ENCODE data around the gene RARG.
A peak's percentile ranks its signal among the peaks of the same experiment; 100 is the strongest.
"Not testable (repeated sequence)": the region's sequence is repeated elsewhere in the genome, so short reads cannot be mapped to it uniquely, and the experiment has no call there.

Gene RARG

GRCh38 chr12:53187145-53187899 is 44.7 kb downstream of the RARG start:
- no peak for DNase-seq

- DNase-seq = no peak
Measured at GRCh38 chr12:53186745-53187144, 45.3 kb downstream of the RARG start.

GRCh38 chr12:53185582-53186153 is 46.3 kb downstream of the RARG start:
- no peak for DNase-seq

GRCh38 chr12:53184828-53185227 is 47.2 kb downstream of the RARG start:
- DNase-seq = no peak

GRCh38 chr12:53182903-53183302 is 49.1 kb downstream of the RARG start:
- no peak for DNase-seq

GRCh38 chr12:53181935-53182334 is 50.1 kb downstream of the RARG start:
- DNase-seq = peak; percentile 27

- peak; percentile 91 for DNase-seq
Measured at GRCh38 chr12:53180931-53181645, 50.9 kb downstream of the RARG start.

GRCh38 chr12:53180220-53180930 is 51.6 kb downstream of the RARG start, which contains the start of the genes CSAD and ZNF740:
TSS of gene CSAD (minus strand) at chr12:53180925. CDS start at chr12:53173470, 7,455 bp downstream.
TSS of gene ZNF740 (plus strand) at chr12:53180722. CDS start at chr12:53181984, 1,262 bp downstream.
- peak; percentile 99 for DNase-seq

- no peak for DNase-seq
Measured at GRCh38 chr12:53179687-53180219, 52.3 kb downstream of the RARG start.

GRCh38 chr12:53178803-53179202 is 53.2 kb downstream of the RARG start:
- DNase-seq = not testable (repeated sequence)

GRCh38 chr12:53177447-53177846 is 54.6 kb downstream of the RARG start:
- DNase-seq = not testable (repeated sequence)

- no peak for DNase-seq
Measured at GRCh38 chr12:53176750-53177149, 55.3 kb downstream of the RARG start.

- no peak for DNase-seq
Measured at GRCh38 chr12:53174881-53175491, 57.0 kb downstream of the RARG start.

- no peak for DNase-seq
Measured at GRCh38 chr12:53173085-53173715, 58.8 kb downstream of the RARG start.

- DNase-seq = no peak
Measured at GRCh38 chr12:53172352-53172751, 59.7 kb downstream of the RARG start.

- no peak for DNase-seq
Measured at GRCh38 chr12:53171725-53172329, 60.2 kb downstream of the RARG start.

- no peak for DNase-seq
Measured at GRCh38 chr12:53170876-53171724, 60.9 kb downstream of the RARG start.

GRCh38 chr12:53170215-53170614 is 61.8 kb downstream of the RARG start:
- no peak for DNase-seq

- no peak for DNase-seq
Measured at GRCh38 chr12:53169644-53170043, 62.4 kb downstream of the RARG start.

GRCh38 chr12:53166837-53167236 is 65.2 kb downstream of the RARG start:
- no peak for DNase-seq
